Hematopoietic multipotent progenitor cell treated with erythropoietin and hydrocortisone succinate and interleukin-3 and kit ligand, for 15 days (in vitro differentiated cells): Measurements from ENCODE around the gene MSI2.
A peak's percentile ranks its signal among the peaks of the same experiment; 100 is the strongest.

ENCODE experiments used
- DNase-seq: peaks from one replicate; pipeline ENCODE4 v3.0.0-alpha.2; 2015; ENCODE audit warnings: low spot score

The MSI2 gene

DNA sequence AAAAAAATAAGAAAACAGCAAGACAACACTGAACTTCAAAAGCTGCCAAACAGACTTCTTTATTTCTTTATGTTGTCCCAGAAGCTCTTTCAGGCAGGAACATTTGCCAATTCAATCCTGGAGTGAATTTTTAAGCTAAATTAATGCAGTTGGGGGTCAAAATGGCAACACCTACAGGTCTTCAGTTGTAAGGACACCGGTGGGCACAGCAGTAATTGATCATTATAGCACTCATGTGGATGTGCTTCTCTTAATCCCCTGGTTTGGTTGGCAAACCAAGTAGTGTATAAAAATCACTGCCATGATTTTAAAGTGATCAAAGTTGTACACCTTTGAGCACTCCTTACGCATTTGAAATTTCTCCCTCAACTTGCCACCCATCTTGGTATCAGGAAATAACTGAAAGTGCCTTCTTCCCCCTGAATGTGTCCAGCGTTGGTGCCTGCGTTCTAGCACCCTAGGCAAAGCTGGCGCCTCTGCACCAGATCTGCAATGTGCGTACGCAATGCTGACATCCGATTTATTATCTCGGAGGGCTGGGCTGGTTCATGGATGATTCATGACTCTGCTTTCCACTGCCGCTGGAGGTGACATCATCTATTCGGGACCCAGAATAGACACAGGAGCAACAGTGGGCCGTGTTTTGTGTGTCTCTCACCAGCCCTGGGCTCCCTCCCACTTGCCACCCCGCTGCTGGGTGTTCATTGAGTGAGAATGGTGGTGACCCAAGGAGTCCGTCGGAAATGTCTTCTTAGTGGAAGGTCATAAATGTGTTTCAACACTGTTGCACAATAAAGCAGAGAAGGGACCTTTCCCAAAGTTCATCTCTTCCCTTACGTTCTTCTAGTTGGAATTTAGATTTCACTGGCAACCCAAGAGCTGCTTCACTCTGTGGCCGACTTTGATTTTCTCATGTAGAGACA is 285.4 kb downstream of the MSI2 start:
- DNase-seq: no peak

DNA sequence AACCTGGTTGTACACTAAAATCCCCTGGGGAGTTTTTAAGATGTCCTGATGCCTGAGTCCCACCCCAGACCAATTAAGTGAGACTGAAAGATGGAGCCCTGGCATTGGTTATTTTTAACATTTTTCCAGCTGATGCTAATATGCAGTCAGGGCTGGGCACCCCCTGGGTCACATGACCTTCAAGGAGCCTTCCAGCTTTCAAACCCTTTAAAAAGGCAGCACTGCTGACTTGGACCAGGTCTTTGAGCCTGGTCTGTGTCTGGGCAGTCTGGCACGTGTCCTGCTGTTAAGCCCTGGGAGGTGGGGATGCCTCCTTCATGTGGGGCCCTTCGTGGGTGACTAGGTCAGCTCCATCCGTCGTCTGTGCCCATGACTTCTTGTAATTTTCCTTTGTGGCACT is 286.2 kb downstream of the MSI2 start:
- no peak for DNase-seq

GRCh38 chr17:57543230-57543629 is 286.9 kb downstream of the MSI2 start:
- DNase-seq: no peak

DNA sequence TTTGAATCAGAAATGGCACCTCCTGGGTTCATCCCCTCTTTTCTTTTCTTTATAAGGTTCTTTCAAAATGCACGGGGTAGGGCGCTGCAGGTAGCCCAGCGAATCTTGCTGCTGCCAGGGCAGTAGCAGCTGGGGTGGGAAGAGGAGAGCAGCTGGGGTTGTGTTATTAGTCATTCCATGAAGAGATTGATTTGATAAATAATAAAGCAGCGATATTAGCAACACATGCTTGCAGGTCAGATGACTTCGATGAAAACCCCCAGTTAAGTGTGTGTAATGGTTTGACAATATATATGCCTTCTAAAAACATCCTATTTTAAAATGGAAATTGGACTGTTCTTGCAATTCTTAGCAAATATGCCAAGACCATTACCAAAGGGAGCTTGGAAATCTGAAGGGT is 288.1 kb downstream of the MSI2 start:
- no peak for DNase-seq

GRCh38 chr17:57544834-57545463 is 288.6 kb downstream of the MSI2 start:
- no peak for DNase-seq

GRCh38 chr17:57545731-57546342 is 289.5 kb downstream of the MSI2 start:
- DNase-seq: no peak

DNA sequence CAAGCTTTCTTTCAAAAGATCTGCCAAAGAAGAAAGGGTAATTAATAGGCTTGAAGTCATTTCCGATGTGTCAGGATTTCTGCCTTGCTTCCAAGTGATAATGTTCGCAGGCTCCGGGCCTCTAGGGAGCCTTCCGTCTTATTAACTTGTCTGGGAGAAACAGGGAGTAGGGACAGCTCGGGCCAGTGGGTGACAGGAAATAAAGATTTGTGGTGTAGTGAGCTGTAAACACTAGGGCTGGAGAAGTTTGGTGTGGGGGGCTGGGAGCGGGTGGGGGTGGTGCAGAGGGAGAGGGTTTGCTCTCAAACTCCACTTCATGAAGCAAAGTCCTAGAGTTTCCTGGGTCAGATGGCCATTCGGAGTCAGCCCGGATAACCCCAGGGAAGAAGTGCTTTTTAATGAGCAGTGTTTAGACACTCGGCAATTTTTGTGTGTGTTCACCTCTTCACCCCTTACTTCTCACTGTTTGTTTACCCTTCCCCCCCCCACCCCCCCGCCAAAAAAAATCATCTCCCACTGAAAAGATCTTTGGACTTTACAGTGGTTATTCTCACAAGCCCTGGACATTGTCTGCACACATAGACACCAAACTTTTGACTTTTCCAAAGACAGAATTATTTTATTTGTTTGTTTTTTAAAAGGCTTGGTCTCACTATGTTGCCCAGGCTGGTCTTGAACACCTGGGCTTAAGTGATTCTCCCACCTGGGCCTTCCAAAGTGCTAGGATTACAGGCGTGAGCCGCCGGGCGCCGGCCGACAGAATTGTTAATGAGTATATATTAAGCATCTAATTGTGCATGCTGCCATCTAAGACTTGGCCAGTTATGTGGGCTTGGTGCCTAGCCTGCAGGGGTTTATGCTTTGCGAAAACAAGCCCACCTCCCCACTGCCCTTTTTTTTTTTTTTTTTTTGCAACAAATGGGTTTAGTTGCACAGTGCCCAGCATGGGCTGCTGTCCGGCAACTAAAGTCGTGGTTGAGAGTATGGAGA is 292.4 kb downstream of the MSI2 start:
- DNase-seq: no peak

DNA sequence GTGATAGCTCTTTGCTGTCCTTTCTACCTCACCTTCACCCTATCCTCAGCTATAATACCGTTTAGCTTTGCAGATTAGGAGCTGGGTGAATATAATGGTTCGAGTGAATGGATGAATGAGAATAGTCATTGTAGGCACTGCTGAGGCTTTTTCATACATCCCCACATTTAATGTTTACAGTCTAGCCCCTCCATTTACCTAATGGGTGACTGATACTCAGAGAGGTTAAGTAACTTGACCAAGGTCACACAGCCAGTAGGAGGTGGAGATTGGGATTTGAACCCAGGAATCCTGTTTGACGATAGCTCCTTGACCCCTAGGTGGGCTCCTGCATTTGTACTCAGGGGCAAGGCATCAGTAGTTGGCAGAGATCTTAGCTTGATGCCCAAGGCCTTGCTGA is 293.1 kb downstream of the MSI2 start:
- DNase-seq: no peak

DNA sequence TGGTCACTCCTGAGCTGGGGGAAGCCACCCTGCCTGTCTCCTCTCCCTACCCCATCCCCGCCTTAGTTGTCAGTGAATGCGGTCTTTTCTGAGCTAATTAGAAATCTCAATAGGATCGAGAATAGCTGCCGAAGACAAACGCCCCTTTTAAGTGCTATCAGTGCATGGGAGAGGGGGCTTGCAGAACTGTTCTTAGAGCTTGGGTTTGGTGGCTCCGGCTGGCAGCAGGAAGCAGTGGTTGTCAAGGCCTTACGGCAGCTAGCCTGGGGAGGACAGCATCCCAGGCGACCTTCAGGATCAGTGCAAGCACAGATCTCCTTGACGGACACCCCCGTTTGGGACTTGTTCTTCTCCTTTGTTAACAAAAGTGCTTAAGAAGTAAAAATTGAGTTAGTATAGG is 293.7 kb downstream of the MSI2 start:
- DNase-seq: no peak

GRCh38 chr17:57550668-57551315 is 294.5 kb downstream of the MSI2 start:
- DNase-seq: no peak

DNA sequence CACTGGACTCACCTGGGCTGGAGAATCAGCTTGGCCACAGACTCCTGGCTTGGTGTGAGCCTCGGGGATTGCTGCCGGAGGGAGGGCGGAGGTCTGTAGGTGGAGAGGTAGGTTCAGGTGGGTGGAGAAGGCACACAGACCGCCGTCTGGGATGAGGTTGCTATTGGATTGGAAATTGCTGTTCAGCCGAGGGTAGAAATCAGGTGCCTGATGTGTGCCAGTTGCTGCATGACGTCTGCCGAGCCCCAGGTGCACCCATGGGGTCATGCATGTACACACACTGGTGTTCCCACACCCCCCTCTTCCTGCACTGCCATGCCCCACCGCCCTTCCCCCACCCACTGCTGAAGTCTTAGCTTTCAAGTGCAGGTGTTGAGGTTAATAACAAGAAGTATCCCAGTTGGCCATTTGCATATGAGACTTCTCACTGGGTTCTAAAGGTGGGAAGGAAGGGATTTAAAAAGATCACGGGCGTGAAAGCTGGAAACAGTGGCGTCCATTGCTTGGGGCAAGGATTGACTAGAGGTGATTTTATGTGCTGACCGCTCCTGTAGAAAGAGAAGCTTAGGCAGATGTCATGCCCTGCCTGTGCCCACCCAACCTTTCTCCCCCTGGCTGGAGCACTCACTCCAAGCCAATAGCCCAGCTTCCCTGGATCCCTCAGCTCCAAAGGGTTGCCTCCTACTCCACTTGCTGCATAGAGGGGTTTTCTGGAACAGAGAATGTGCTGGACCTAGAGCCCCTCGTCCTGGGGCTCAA is 295.2 kb downstream of the MSI2 start:
- DNase-seq: no peak

GRCh38 chr17:57552114-57552624 is 295.8 kb downstream of the MSI2 start:
- no peak for DNase-seq

- peak; percentile 31 for DNase-seq
These were observed 297.2 kb downstream of the MSI2 start for GRCh38 chr17:57553526-57553925.

GRCh38 chr17:57553991-57554825 is 297.9 kb downstream of the MSI2 start:
- peak; percentile 11 for DNase-seq

DNA sequence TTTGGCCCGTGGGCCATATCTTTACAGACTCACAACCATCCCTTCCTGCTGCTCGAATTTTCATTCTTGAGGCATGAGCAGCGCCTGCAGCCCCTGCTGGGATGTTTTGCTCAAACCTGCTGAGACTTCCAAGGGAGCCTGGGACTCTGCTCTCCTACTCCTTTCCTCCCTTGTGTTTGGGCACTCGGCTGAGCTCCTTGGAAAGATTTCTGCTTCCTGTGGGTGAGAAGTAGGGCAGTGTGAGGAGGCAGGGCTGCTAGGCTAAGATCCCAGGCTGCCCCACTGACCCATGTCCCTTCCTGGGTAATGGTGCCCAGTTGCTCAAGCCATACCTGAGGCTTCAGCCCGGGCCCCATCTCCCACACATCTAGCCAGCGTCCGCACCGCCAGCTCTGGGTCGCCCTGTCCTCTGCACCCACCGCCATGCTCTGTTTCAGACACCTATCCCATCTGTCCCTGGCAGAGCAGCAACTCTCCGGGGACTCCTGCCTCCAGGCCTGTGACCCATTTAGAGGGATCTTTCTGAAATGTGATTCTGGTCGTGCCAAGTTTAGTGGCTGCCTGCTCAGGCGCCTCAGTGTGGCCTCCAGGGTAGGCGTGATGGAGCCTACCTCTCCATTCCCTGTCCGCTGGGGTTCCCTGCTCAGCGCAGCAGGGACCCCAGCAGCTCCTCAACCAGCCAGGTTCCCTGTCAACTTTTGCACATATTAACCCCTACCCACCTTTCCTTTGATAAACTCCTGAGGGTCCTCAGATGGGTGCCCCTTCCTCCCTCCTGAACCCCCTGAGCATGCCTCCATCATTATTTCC is 298.7 kb downstream of the MSI2 start:
- DNase-seq: no peak

DNA sequence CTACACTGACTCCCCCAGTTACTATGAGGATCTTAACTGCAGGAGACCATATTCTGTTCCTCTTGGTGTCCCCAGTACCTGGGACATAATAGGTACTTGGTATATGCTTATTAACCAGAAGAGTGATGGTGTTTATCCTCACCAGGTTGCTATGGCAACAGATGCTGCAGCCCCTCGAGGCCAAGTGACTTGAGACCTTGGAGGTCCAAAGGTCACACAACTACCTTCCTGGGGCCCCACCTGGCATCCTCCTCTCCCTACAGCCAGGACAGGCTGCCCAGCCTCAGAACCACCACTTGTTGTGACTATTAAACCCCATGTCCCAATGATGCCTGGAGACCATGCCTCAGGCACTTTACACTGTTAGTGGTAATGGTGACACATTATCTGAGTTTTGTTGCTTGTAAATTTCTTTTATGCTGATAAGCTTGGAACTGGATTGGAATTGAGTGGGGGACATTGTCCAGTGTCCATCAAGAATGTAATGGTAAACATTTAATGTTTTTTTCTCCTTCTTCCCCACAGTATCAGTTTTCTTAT is 299.4 kb downstream of the MSI2 start:
- DNase-seq: no peak

- no peak for DNase-seq
These were observed 300.0 kb downstream of the MSI2 start for GRCh38 chr17:57556320-57556719.

DNA sequence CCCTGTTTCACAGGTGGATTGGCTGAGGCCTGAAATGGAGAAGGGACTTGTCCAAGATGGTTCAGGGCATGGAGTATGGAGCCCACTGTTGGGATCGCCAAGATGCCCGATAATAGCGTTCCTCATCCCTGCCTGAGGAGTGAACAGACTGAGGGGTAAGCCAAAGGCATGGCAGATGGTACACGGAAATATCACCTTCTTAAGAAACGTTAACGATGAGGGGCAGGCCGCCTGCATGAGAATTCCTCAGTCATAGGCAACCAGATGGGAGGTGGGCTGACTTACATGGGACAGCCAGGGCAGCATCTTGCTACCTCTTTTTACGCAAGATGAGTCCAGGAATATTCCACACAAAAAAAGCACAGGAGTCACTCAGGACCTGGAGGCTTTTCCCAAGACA is 300.7 kb downstream of the MSI2 start:
- DNase-seq: no peak
